Parathyroid adenoma (tissue), 2 donors: ENCODE data around the gene HS6ST3.

Source experiments
- H2AFZ ChIP-seq: fragments of 300-600 bp; sonication (generic); one replicate; pipeline ENCODE4 v1.7.0; 2017; ENCODE audit warnings: antibody characterized with exemption, mild to moderate bottlenecking
- H3K27ac ChIP-seq: fragments of 300-600 bp; sonication (generic); one replicate; pipeline ENCODE4 v1.7.0; 2017
- H3K27me3 ChIP-seq: fragments of 300-600 bp; sonication (generic); one replicate; pipeline ENCODE4 v1.7.0; 2017; ENCODE audit warnings: low read length; ENCODE audit not compliant: control insufficient read depth, insufficient read depth
- H3K36me3 ChIP-seq: fragments of 300-600 bp; sonication (generic); one replicate; pipeline ENCODE4 v1.7.0; 2017; ENCODE audit warnings: low read length; ENCODE audit not compliant: control insufficient read depth, insufficient read depth
- H3K4me1 ChIP-seq: fragments of 300-600 bp; sonication (generic); one replicate; pipeline ENCODE4 v1.7.0; 2017; ENCODE audit warnings: control low read depth
- H3K4me2 ChIP-seq: fragments of 300-600 bp; sonication (generic); one replicate; pipeline ENCODE4 v1.7.0; 2017; ENCODE audit warnings: low read length
- H3K4me3 ChIP-seq: fragments of 300-600 bp; sonication (generic); one replicate; pipeline ENCODE4 v1.7.0; 2017; ENCODE audit warnings: low read depth, low read length
- H3K79me2 ChIP-seq: fragments of 300-600 bp; sonication (generic); one replicate; pipeline ENCODE4 v1.7.0; 2017; ENCODE audit warnings: control low read depth
- H3K9ac ChIP-seq: fragments of 300-600 bp; sonication (generic); one replicate; pipeline ENCODE4 v1.7.0; 2017; ENCODE audit warnings: mild to moderate bottlenecking
- H3K9me3 ChIP-seq: fragments of 300-600 bp; sonication (generic); one replicate; pipeline ENCODE4 v1.7.0; 2017; ENCODE audit warnings: low read length; ENCODE audit not compliant: control insufficient read depth
- TF ChIP-seq, protein P1 (sequence below): fragments of 300-600 bp; sonication (generic); IDR thresholded peaks from one replicate; pipeline ENCODE4 v1.7.0; 2017; ENCODE audit warnings: antibody characterized with exemption, mild to moderate bottlenecking
- donor health status: primary hyperparathyroidism.

Gene HS6ST3

DNA sequence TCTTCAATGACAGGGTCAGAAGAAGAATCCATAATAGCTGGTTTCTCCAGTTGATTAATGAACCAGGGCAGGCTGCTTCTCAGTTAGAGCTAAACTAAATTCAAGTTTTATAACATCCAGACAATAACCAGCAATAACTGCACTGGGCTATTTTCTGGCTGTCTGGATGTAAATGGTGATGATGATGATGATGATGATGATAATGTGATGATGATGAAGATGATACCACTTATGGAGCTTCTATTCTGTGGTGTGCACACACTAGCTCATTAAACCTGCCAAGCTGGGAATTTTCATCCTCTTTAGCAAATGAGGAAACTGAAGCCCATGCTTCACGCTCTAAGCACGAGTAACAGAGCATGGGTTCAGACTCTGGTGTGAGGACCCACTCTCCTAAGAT, 772.2 kb downstream of the HS6ST3 start:
- no peak overlapping the region for H3K4me3 ChIP-seq
- TF ChIP-seq, protein P1, sequence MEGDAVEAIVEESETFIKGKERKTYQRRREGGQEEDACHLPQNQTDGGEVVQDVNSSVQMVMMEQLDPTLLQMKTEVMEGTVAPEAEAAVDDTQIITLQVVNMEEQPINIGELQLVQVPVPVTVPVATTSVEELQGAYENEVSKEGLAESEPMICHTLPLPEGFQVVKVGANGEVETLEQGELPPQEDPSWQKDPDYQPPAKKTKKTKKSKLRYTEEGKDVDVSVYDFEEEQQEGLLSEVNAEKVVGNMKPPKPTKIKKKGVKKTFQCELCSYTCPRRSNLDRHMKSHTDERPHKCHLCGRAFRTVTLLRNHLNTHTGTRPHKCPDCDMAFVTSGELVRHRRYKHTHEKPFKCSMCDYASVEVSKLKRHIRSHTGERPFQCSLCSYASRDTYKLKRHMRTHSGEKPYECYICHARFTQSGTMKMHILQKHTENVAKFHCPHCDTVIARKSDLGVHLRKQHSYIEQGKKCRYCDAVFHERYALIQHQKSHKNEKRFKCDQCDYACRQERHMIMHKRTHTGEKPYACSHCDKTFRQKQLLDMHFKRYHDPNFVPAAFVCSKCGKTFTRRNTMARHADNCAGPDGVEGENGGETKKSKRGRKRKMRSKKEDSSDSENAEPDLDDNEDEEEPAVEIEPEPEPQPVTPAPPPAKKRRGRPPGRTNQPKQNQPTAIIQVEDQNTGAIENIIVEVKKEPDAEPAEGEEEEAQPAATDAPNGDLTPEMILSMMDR: no peak
- H3K9me3 ChIP-seq: no peaks in the 10 kb centered on the region
- no peaks in the 10 kb centered on the region for H3K36me3 ChIP-seq
- H3K4me2 ChIP-seq: no peak overlapping the region
- no peak overlapping the region for H3K27ac ChIP-seq
- H3K79me2 ChIP-seq: no peaks in the 10 kb centered on the region
- H3K4me1 ChIP-seq: no peaks in the 10 kb centered on the region
- H2AFZ ChIP-seq: no peak overlapping the region
- H3K27me3 ChIP-seq: no peaks in the 10 kb centered on the region
- H3K9ac ChIP-seq: no peak overlapping the region

DNA sequence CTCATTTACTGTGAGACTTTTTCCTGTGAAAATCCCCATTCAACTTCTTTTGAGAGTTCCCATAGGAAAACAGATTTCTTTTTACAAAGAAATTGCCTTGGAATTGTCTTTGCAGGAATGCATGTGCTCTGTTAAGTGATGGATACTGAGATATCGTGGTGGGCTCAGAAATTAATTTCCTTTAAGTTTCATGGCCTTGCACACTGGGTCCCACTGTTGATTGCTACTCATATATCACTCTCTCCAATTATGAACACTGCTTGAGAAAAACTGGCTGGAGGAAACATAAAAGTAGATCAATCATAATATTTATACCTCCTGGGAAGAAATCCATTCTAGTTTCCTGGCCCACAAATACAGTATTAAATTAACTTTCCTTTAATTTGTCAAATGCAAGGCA, 773.1 kb downstream of the HS6ST3 start:
- H3K36me3 ChIP-seq: no peaks in the 10 kb centered on the region
- H3K27me3 ChIP-seq: no peaks in the 10 kb centered on the region
- H3K4me1 ChIP-seq: no peaks in the 10 kb centered on the region
- H3K4me3 ChIP-seq: no peak overlapping the region
- H3K9me3 ChIP-seq: no peaks in the 10 kb centered on the region
- no peak overlapping the region for H3K9ac ChIP-seq
- no peak overlapping the region for H3K27ac ChIP-seq
- TF ChIP-seq, protein P1: no peak
- no peaks in the 10 kb centered on the region for H3K79me2 ChIP-seq
- no peak overlapping the region for H3K4me2 ChIP-seq
- no peak overlapping the region for H2AFZ ChIP-seq

DNA sequence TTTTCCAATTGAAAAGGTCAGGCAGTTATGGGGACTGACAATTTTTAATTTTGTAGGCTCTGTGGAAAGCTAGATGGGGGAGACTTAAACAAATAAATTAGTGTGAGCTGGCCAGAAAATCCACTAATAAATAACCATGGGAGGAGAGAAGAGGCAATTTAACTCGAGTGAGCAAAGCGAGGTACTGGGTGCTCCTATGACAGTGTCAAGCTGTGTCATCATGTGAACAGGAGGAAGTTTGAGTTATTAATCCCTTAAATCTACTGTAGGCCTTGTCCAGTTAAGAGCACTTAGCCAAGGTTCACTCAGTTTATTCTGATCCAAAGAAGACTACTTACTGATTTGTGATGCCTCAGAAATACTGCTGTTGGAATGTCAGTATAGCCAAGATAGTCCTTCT, 781.6 kb downstream of the HS6ST3 start:
- Histone ChIP-seq H3K27ac (no peak overlapping the region), H3K4me1 (no peaks in the 10 kb centered on the region), H3K4me3 (no peak overlapping the region), H3K9ac (no peak overlapping the region), H3K27me3 (no peaks in the 10 kb centered on the region), H2AFZ (no peak overlapping the region), H3K36me3 (no peaks in the 10 kb centered on the region), H3K79me2 (no peaks in the 10 kb centered on the region), H3K4me2 (no peak overlapping the region), H3K9me3 (no peaks in the 10 kb centered on the region)
- TF ChIP-seq, protein P1: no peak

DNA sequence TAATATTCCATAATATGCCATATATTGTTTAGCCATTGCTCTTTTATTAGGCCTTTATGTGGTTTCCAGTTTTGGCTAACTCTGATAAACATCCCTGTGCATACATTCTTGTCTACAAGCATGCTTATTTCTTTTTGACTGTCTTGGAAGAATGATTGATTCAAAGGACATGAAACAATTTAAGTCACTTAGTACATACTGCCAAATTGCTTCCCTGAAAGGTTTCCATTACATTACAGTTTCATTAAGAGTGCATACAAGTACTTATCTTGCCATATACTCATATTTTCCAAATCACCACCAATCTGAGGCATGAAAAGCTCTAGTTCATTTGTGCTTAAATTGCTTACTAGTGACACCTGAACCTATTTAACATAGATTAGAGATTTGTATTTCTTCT, 790.5 kb downstream of the HS6ST3 start:
- H3K27me3 ChIP-seq: no peaks in the 10 kb centered on the region
- no peaks in the 10 kb centered on the region for H3K36me3 ChIP-seq
- no peaks in the 10 kb centered on the region for H3K4me1 ChIP-seq
- no peak overlapping the region for H3K27ac ChIP-seq
- no peak overlapping the region for H3K9ac ChIP-seq
- no peak overlapping the region for H2AFZ ChIP-seq
- H3K79me2 ChIP-seq: no peaks in the 10 kb centered on the region
- no peak overlapping the region for H3K4me3 ChIP-seq
- TF ChIP-seq, protein P1: no peak
- H3K4me2 ChIP-seq: no peak overlapping the region
- H3K9me3 ChIP-seq: no peaks in the 10 kb centered on the region
